Right cardiac atrium (tissue), 5 donors: ENCODE measurements around the gene RIC1. TPM values are rescaled to one million over a fixed set of nuclear protein-coding genes. Genes with fewer than 3 reads are reported as not detected.
"Not testable (repeated sequence)": the region's sequence is repeated elsewhere in the genome, so short reads cannot be mapped to it uniquely, and the experiment has no call there.

Experiments used
- ATAC-seq, 2 donors: fragments of 200-7000 bp; cut with Tn5 transposase; one replicate each; pipeline versions ENCODE4 v1.8.0 to v1.9.1; 2020; ENCODE audit warnings: moderate library complexity in 2 of 2, mild to moderate bottlenecking in 1 of 2
- DNase-seq, 3 donors: peaks; one replicate each; pipeline ENCODE4 v3.0.0-alpha.2; 2020
- H3K27ac ChIP-seq: one replicate; pipeline ENCODE4 v1.5.1; 2013; ENCODE audit warnings: mild to moderate bottlenecking, low read length, control low read depth, moderate library complexity
- H3K27me3 ChIP-seq: one replicate; pipeline ENCODE4 v1.6.1; 2013; ENCODE audit not compliant: control insufficient read depth, insufficient read depth
- H3K4me1 ChIP-seq: one replicate; pipeline ENCODE4 v1.6.1; 2013; ENCODE audit warnings: low read length; ENCODE audit not compliant: control insufficient read depth, insufficient read depth
- H3K4me3 ChIP-seq: one replicate; pipeline ENCODE4 v1.5.1; 2013; ENCODE audit warnings: low read length, control low read depth
- H3K9me3 ChIP-seq: one replicate; pipeline ENCODE4 v1.6.1; 2013; ENCODE audit warnings: low read length; ENCODE audit not compliant: control insufficient read depth
- WGBS: extraction: QIAGEN DNeasy Blood & Tissue Kit; methylation state at CpG from one replicate; pipeline ENCODE4 v1.1.7; 2013; 5-methylcytosine and 5-hydroxymethylcytosine counted together
- intact Hi-C, 4 donors: fragments of 100-400 bp; cut with DNase I; formaldehyde crosslinking; loops; one replicate each; pipeline versions ENCODE4 v1.11.0 to v1.14.0; 2022 to 2023
- polyA plus RNA-seq: library from polyadenylated mRNA; stranded (reverse); fragments of 200-250 nt; gene quantifications from one replicate; pipeline ENCODE4 v1.2.3, GENCODE V29; 2013
- total RNA-seq, 4 donors: library from RNA; stranded (reverse); fragmentation: NEBNext Ultra II Directional; extraction: Animal tissue kit (Norgen Biotek cat#: 25700); gene quantifications; one replicate each; pipeline ENCODE4 v1.2.1, GENCODE V29; 2021
- donor health status: healthy with polysubstance abuse.
- donor health status: DM: no; HTN: yes; CAD: no.
- donor health status: DM: no; HTN: no; CAD: no.
- donor health status: DM: no; HTN: yes; CAD: no; lungs with severe emphysema.
- donor health status: DM: yes; HTN: yes; CAD: no.

The RIC1 gene
- total and polyA plus RNA-seq, 5 donors: 3.2 to 11.7 (median 11.1) TPM

- H3K27ac ChIP-seq, H3K27me3 ChIP-seq, H3K4me3 ChIP-seq, intact Hi-C loops, ATAC-seq, H3K9me3 ChIP-seq, H3K4me1 ChIP-seq, DNase-seq: not testable (repeated sequence)
- WGBS: 95% methylated on average over 4 of the region's 4 CpGs
Measured at GRCh38 chr9:5722679-5723078, 93.8 kb downstream of the RIC1 start.

- Histone ChIP-seq H3K27me3 (no peaks in the 10 kb centered on the region), H3K27ac (no peak overlapping the region), H3K9me3 (no peaks in the 10 kb centered on the region), H3K4me1 (no peaks in the 10 kb centered on the region), H3K4me3 (no peak overlapping the region)
- intact Hi-C loops: no loop called here
- DNase-seq (no peak), ATAC-seq (no peak)
- 98% methylated on average over 2 of the region's 2 CpGs for WGBS
Measured at GRCh38 chr9:5735072-5735471, 106.2 kb downstream of the RIC1 start.

GRCh38 chr9:5736563-5737346, 107.8 kb downstream of the RIC1 start:
- Histone ChIP-seq H3K4me3 (no peak overlapping the region), H3K9me3 (no peaks in the 10 kb centered on the region), H3K4me1 (no peaks in the 10 kb centered on the region), H3K27me3 (no peaks in the 10 kb centered on the region), H3K27ac (no peak overlapping the region)
- intact Hi-C loops: no loop called here
- 47% methylated on average over 2 of the region's 2 CpGs for WGBS
- ATAC-seq (no peak), DNase-seq (no peak)

GRCh38 chr9:5743109-5743508, 114.2 kb downstream of the RIC1 start:
- no peaks in the 10 kb centered on the region for H3K9me3 ChIP-seq
- WGBS: 95% methylated on average over 3 of the region's 3 CpGs
- ATAC-seq (no peak), DNase-seq (no peak)
- H3K4me3 ChIP-seq: no peak overlapping the region
- intact Hi-C loops: no loop called here
- H3K4me1 ChIP-seq: no peaks in the 10 kb centered on the region
- H3K27me3 ChIP-seq: no peaks in the 10 kb centered on the region
- H3K27ac ChIP-seq: no peak overlapping the region

GRCh38 chr9:5748438-5748837, 119.5 kb downstream of the RIC1 start:
- WGBS: 97% methylated on average over 1 of the region's 1 CpG
- no peak for DNase-seq
- H3K27ac ChIP-seq: no peak overlapping the region
- H3K4me3 ChIP-seq: no peak overlapping the region
- no peaks in the 10 kb centered on the region for H3K27me3 ChIP-seq
- no peaks in the 10 kb centered on the region for H3K4me1 ChIP-seq
- no peak for ATAC-seq
- no peaks in the 10 kb centered on the region for H3K9me3 ChIP-seq
- intact Hi-C loops: no loop called here

GRCh38 chr9:5749306-5749705, 120.4 kb downstream of the RIC1 start:
- Histone ChIP-seq H3K9me3 (no peaks in the 10 kb centered on the region), H3K27ac (no peak overlapping the region), H3K4me3 (no peak overlapping the region), H3K4me1 (no peaks in the 10 kb centered on the region), H3K27me3 (no peaks in the 10 kb centered on the region)
- 91% methylated on average over 4 of the region's 4 CpGs for WGBS
- ATAC-seq: no peak
- no peak for DNase-seq
- intact Hi-C loops: no loop called here

GRCh38 chr9:5750569-5750968, 121.7 kb downstream of the RIC1 start:
- H3K4me1 ChIP-seq: no peaks in the 10 kb centered on the region
- no peaks in the 10 kb centered on the region for H3K9me3 ChIP-seq
- no peaks in the 10 kb centered on the region for H3K27me3 ChIP-seq
- H3K4me3 ChIP-seq: no peak overlapping the region
- no peak for ATAC-seq
- intact Hi-C loops: no loop called here
- DNase-seq: no peak
- WGBS: 98% methylated on average over 1 of the region's 1 CpG
- H3K27ac ChIP-seq: no peak overlapping the region

- DNase-seq (no peak), ATAC-seq (no peak)
- WGBS: 71% methylated on average over 3 of the region's 3 CpGs
- Histone ChIP-seq H3K4me3 (no peak overlapping the region), H3K27ac (no peak overlapping the region), H3K9me3 (no peaks in the 10 kb centered on the region), H3K4me1 (no peaks in the 10 kb centered on the region), H3K27me3 (no peaks in the 10 kb centered on the region)
- intact Hi-C loops: no loop called here
Measured at GRCh38 chr9:5756633-5757032, 127.7 kb downstream of the RIC1 start.

GRCh38 chr9:5760338-5760737, 131.4 kb downstream of the RIC1 start:
- Histone ChIP-seq H3K4me1 (no peaks in the 10 kb centered on the region), H3K27ac (no peak overlapping the region), H3K9me3 (no peaks in the 10 kb centered on the region), H3K4me3 (no peak overlapping the region), H3K27me3 (no peaks in the 10 kb centered on the region)
- intact Hi-C loops: no loop called here
- DNase-seq (no peak), ATAC-seq (no peak)
- WGBS: 77% methylated on average over 1 of the region's 1 CpG

- Histone ChIP-seq H3K9me3 (no peaks in the 10 kb centered on the region), H3K4me3 (no peak overlapping the region), H3K27ac (no peak overlapping the region), H3K4me1 (no peaks in the 10 kb centered on the region), H3K27me3 (no peaks in the 10 kb centered on the region)
- 93% methylated on average over 4 of the region's 4 CpGs for WGBS
- intact Hi-C loops: no loop called here
- no peak for ATAC-seq
- no peak for DNase-seq
Measured at GRCh38 chr9:5762421-5762820, 133.5 kb downstream of the RIC1 start.

- DNase-seq (no peak), ATAC-seq (no peak)
- H3K4me1 ChIP-seq: no peaks in the 10 kb centered on the region
- H3K9me3 ChIP-seq: no peaks in the 10 kb centered on the region
- H3K27ac ChIP-seq: no peak overlapping the region
- no peak overlapping the region for H3K4me3 ChIP-seq
- whole genome bisulfite sequencing: 89% methylated on average over 1 of the region's 1 CpG
- intact Hi-C loops: no loop called here
- H3K27me3 ChIP-seq: no peaks in the 10 kb centered on the region
Measured at GRCh38 chr9:5764130-5764868, 135.4 kb downstream of the RIC1 start.
